NCI-H1105 (cell line): Measurements from ENCODE around the gene RETN.

Experiments used
- DNase-seq: peaks from one replicate; lab custom pipeline; 2025; lab: John Stamatoyannopoulos, UW

Gene RETN

DNA sequence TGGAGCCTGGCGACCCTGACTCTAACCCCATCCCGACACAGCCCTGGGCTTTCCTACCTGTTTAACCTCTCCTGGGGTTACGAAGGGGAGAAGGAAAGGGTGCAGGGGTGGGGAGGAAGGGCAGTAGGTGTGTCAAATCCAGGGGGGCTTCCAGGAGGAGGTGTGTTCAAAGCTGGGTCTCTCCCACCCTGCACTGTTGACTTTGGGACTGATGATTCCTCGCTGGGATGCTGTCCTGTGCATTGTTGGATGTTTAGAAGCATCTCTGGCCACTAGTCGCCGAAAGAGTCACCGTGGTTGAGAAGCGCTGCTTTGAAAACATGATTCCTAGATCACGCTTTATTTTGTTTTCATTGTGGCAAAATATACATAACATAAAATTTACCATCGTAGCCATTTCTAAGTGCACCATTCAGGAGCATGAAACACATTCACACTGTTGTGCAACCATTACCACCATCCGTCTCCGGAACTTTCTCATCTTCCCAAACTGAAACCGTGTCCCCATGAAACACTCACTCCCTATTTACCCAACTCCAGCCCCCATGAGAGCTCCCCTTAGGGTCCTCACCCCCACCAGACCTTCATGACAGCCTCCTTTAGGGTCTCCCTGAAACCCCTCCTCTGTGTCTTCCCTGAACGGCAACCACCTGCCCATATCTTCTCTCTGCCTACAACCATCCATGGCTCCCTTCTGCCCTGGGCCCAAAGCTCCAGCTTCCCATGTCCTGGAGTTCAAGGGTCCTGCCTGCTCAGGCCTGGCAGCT is 37.5 kb downstream of the RETN start:
- DNase-seq: no peak

DNA sequence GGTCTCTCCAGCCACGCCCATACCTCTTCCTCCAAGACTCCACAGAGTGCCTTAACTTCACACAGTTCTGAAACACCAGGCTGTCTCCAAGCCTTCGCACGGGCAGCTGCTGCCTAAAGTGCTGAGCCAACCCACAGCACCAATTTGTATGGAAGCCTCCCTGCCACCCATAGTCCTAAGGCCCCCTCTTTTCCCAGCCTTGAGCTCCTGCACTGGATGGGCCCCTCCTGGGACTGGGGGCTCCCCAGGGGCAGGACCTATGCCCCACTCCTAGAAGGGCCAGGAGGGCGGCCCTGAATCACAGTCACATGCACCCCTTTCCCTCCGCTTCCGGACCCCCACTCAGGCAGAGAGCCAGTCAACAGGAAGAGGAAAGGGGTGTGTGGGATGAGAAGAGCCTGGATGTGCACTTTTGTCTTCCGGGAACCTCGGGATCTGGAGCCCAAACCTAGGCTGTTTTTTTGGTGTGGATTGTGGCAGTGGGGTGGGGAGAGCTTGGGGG is 38.2 kb downstream of the RETN start:
- no peak for DNase-seq

DNA sequence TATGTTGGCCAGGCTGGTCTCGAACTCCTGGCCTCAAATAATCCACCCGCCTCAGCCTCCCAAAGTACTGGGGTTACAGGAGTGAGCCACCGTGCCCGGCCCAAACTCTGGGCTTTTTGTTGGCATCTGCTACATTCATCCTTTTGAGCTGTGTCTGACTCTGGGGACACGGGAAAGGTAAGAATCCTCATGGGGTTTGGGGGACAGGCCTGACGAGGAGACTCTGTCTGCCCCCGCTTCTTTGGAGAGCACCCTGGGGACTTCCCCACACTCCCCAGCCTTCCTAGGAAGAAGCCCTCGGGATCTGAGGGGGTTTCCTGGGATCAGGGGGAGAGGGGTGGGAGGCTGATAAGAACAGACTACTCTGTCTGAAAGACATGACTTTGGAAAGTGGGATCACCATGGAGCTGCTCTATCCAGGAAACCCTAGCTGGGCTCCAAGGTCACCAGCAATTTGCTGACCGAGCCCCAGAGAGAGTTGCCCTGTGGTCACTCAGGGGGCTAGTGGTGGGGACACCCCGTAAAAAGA is 41.1 kb downstream of the RETN start:
- no peak for DNase-seq

DNA sequence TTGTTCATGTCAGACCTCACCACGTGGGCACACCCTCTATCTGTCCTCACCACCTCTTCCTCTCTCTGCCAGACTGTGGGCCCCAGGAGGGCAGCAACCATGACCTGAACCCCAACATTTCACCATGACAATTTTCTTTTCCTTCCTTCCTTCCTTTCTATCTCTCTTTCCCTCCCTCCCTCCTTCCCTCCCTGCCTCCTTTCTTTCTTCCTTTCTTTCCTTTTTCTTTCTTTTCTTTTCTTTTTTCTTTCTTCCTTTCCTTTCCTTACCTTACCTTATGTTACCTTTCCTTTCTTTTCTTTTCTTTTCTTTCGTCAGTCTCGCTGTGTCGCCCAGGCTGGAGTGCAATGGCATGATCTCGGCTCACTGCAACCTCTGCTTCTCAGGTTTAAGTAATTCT is 41.8 kb downstream of the RETN start:
- no peak for DNase-seq

DNA sequence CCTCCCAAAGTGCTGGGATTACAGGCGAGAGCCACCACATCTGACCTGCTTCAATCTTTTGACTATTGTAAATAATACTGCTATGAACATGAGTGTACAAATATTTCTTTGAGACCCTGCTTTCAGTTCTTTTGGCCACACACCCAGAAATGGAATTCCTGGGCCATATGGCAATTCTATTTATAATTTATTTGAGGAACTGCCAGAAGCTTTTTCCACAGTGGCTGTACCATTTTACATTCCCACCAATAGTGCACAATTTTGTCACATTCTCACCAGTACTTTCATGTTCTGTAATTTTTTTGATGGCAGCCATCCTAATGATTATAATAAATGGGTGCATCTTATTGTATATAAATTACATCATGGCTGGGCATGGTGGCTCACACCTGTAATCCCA is 46.8 kb downstream of the RETN start:
- no peak for DNase-seq

DNA sequence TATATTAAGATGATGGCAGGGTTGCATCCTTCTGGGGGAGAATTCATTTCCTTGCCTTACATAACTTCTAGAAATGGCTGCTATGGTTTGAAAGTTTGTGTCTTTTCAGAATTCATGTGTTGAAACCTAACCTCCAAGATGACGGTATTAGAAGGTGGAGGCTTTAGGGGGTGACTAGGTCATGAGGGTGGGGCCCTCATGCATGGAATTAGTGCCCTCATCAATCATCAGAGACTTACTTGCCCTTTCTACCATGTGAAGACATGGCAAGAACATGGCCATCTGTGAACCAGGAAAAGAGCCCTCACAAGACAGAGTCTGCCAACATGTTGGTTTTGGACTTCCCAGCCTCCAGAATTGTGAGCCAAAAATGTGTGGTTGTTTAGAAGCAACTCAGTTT is 47.9 kb downstream of the RETN start:
- DNase-seq: no peak

DNA sequence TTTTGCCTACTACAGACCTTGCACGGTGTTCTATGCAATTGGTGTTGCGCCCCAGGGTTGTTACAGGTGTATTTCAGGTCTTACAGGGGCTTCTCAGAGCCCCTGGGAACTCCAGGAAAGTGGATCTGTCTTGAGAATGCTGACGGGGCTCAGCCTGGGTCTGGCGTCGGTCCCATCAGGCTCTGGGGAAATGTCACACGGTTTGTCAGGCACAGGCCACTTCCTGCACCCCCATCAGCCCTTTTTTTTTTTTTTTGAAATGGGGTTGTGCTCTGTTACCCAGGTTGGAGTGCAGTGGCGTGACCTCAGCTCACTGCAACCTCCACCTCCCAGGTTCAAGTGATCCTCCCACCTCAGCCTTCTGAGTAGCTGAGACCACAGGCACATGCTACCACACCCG is 49.8 kb downstream of the RETN start:
- DNase-seq: no peak
